ENCODE data around the gene CCDC138. TPM values are rescaled to one million over a fixed set of nuclear protein-coding genes. Genes with fewer than 3 reads are reported as not detected.

CCDC138 gene
- total and polyA plus RNA-seq, 11 donors, result 0.47 to 1.7 (median 1.0) TPM

- no peak overlapping the region for H3K27ac ChIP-seq
- H3K4me1 ChIP-seq, result no peaks in the 10 kb centered on the region
- WGBS, 4 donors, result 88 to 95% (median 91%) methylated on average over 12 to 13 of the region's 13 CpGs
- H3K36me3 ChIP-seq, result no peaks in the 10 kb centered on the region
- no peak for DNase-seq
- H3K9me3 ChIP-seq, result peaks cover 0 to 18% (median 0%) of the 10 kb centered on the region in 12 donors
- no peaks in the 10 kb centered on the region for H3K27me3 ChIP-seq
- TF ChIP-seq, protein P1, sequence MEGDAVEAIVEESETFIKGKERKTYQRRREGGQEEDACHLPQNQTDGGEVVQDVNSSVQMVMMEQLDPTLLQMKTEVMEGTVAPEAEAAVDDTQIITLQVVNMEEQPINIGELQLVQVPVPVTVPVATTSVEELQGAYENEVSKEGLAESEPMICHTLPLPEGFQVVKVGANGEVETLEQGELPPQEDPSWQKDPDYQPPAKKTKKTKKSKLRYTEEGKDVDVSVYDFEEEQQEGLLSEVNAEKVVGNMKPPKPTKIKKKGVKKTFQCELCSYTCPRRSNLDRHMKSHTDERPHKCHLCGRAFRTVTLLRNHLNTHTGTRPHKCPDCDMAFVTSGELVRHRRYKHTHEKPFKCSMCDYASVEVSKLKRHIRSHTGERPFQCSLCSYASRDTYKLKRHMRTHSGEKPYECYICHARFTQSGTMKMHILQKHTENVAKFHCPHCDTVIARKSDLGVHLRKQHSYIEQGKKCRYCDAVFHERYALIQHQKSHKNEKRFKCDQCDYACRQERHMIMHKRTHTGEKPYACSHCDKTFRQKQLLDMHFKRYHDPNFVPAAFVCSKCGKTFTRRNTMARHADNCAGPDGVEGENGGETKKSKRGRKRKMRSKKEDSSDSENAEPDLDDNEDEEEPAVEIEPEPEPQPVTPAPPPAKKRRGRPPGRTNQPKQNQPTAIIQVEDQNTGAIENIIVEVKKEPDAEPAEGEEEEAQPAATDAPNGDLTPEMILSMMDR (IDR thresholded peaks at IDR 0.05), result no peak
- no peak for TF ChIP-seq POLR2A (IDR thresholded peaks at IDR 0.05)
- intact Hi-C loops (cut with DNase I), result no loop called here
- H3K4me3 ChIP-seq, result no peak overlapping the region
- no peak for ATAC-seq
Measured at GRCh38 chr2:108896741-108897140, 110.2 kb downstream of the CCDC138 start.

DNA sequence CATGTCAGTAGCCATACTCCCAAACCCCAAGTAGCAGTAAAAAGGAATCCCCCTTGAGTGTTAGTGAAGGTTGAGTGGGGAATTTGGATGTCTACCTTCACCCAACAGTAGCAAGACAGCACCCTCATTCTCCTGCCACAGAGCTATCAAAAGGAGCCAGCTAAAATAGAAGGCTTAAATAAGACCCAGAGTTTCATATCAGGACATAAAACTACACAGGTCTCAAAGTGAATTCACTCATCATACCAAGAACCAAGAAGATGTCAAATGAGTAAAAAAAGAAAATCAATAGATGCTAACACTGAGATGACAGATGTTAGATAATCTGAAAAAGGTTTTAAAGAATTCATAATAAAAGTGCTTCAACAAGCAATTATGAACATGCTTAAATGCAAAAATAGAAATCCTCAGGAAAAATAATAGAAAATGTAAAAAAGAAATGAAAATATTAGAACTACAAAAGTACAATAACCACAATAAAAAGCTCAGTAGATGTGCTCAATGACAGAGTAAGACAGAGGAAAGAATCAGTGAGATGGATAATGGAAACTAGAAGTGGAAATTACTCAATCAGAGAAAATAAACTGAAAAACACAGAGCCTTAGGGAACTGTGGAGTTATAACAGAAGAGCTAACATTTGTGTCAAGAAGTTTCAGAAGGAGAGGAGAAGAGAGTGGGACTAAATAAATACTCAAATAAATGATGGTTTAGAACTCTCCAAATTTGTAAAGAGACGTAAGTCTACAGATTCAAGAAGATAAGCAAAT, 111.9 kb downstream of the CCDC138 start:
- TF ChIP-seq POLR2A (IDR thresholded peaks at IDR 0.05), result no peak
- TF ChIP-seq, protein P1 (IDR thresholded peaks at IDR 0.05), result no peak
- 86 to 100% (median 87%) methylated on average over 1 of the region's 1 CpG for WGBS, 4 donors
- Histone ChIP-seq H3K4me1 (no peaks in the 10 kb centered on the region), H3K4me3 (no peak overlapping the region), H3K27ac (no peak overlapping the region), H3K9me3 (peaks cover 0 to 18% (median 0%) of the 10 kb centered on the region in 12 donors), H3K27me3 (no peaks in the 10 kb centered on the region), H3K36me3 (no peaks in the 10 kb centered on the region)
- no peak for ATAC-seq
- intact Hi-C loops (cut with DNase I), result no loop called here
- no peak for DNase-seq

DNA sequence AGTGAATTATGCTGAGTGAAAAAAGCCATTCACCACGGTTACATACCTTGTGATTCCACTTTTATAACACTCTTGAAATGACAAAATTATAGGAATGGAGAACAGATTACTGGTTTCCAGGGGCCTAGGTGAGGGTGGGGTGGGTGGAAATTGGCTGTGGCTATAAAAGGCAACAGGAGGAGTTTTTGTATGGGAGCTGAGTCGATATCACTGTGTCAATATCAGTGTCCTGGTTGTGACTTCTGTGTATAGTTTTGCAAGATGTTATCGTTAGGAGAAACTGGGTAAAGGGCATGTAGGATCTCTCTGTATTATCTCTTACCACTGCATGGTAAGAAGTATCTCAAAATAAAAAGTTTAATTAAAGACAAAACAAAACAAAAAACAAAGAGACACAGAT, 118.1 kb downstream of the CCDC138 start:
- TF ChIP-seq, protein P1 (IDR thresholded peaks at IDR 0.05), result no peak
- no peak for TF ChIP-seq POLR2A (IDR thresholded peaks at IDR 0.05)
- no peak for ATAC-seq
- Histone ChIP-seq H3K27ac (no peak overlapping the region), H3K4me1 (peaks cover 0 to 19% (median 0%) of the 10 kb centered on the region in 12 donors), H3K36me3 (no peaks in the 10 kb centered on the region), H3K27me3 (no peaks in the 10 kb centered on the region), H3K9me3 (peaks cover 0 to 18% (median 0%) of the 10 kb centered on the region in 12 donors), H3K4me3 (no peak overlapping the region)
- intact Hi-C loops (cut with DNase I), result no loop called here
- DNase-seq, result no peak
- WGBS, 4 donors, result 51 to 69% (median 60%) methylated on average over 3 of the region's 3 CpGs

DNA sequence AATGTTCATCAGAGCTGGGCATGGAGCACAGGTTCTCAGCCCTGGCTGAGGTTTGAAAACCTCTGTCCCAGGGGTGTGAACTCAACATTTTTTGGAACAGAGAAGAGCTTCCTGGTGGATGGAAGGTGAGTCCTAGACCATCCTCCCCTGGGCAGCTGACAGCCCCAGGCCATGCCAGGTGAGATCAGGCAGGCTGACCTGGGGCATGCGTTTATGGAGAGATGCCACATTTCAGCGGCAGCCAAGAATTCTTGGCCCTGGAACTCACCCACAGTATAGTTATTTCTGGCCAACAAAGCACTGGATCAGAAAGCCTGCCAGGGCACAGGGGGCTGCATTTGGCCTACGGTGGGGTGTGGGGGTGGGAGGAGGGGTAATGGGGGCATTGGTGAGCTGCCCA, 118.6 kb downstream of the CCDC138 start:
- DNase-seq (peak in 3 of 5 donors; percentile 34 to 60 (median 38)), ATAC-seq (peak; percentile 70 to 93 (median 79))
- intact Hi-C loops (cut with DNase I), result no loop called here
- Histone ChIP-seq H3K4me1 (peaks cover 0 to 19% (median 0%) of the 10 kb centered on the region in 12 donors), H3K27ac (peak overlapping the region in 1 of 12 donors; percentile 22), H3K36me3 (no peaks in the 10 kb centered on the region), H3K4me3 (no peak overlapping the region), H3K9me3 (peaks cover 0 to 15% (median 0%) of the 10 kb centered on the region in 12 donors), H3K27me3 (no peaks in the 10 kb centered on the region)
- TF ChIP-seq, protein P1 (IDR thresholded peaks at IDR 0.05), result no peak
- no peak for TF ChIP-seq POLR2A (IDR thresholded peaks at IDR 0.05)
- WGBS, 4 donors, result 35 to 52% (median 48%) methylated on average over 2 to 3 of the region's 3 CpGs

Measured in heart left ventricle (tissue), 16 donors.